WERI-Rb-1 (cell line): ENCODE data around the gene RASEF.

Experiments
- DNase-seq: peaks from one replicate; pipeline ENCODE4 v3.0.0-alpha.2; 2020
- H3K27ac ChIP-seq: fragments of 250-450 bp; sonication (Bioruptor Pico); 2 replicates; pipeline ENCODE4 v1.5.1; 2020; ENCODE audit warnings: mild to moderate bottlenecking, moderate library complexity
- H3K27me3 ChIP-seq: fragments of 250-450 bp; sonication (Bioruptor Pico); 2 replicates; pipeline ENCODE4 v1.5.1; 2021; ENCODE audit warnings: mild to moderate bottlenecking, low read depth, moderate library complexity; ENCODE audit not compliant: insufficient read depth, severe bottlenecking
- H3K36me3 ChIP-seq: fragments of 250-450 bp; sonication (Bioruptor Pico); 2 replicates; pipeline ENCODE4 v1.5.1; 2020; ENCODE audit warnings: mild to moderate bottlenecking, moderate library complexity
- H3K4me3 ChIP-seq: 2 replicates; pipeline ENCODE4 v1.5.1; 2011; ENCODE audit warnings: low read depth, mild to moderate bottlenecking, control low read depth, low read length
- H3K9me3 ChIP-seq: fragments of 250-450 bp; sonication (Bioruptor Pico); 2 replicates; pipeline ENCODE4 v1.5.1; 2021; ENCODE audit warnings: mild to moderate bottlenecking, moderate library complexity; ENCODE audit not compliant: severe bottlenecking
- TF ChIP-seq, protein P1 (sequence below): IDR thresholded peaks from 2 replicates; pipeline ENCODE4 v1.5.1; 2011; ENCODE audit warnings: low read depth, mild to moderate bottlenecking, control low read depth, inconsistent platforms, low read length

Gene RASEF

DNA sequence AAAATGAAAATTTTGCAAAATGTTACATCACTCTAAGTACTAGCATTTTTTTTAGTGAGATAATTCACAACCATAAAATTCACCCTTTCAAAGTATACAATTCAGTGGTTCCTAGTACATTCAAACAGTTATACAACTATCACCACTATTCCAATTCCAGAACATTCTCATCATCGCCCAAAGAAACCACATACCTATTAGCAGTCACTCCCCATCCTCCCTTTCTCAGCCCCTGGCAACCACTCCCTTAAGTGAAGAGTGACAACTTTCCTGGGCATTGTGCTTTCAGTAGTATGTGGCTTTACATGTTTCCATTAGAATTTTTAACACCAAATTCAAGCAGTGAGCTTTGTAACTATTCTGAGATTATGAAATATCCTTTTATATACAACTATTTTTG, 81.4 kb downstream of the RASEF start:
- DNase-seq, result no peak
- Histone ChIP-seq H3K27ac (no peak overlapping the region), H3K9me3 (no peaks in the 10 kb centered on the region), H3K27me3 (no peaks in the 10 kb centered on the region), H3K4me3 (no peak overlapping the region), H3K36me3 (no peaks in the 10 kb centered on the region)
- TF ChIP-seq, protein P1, sequence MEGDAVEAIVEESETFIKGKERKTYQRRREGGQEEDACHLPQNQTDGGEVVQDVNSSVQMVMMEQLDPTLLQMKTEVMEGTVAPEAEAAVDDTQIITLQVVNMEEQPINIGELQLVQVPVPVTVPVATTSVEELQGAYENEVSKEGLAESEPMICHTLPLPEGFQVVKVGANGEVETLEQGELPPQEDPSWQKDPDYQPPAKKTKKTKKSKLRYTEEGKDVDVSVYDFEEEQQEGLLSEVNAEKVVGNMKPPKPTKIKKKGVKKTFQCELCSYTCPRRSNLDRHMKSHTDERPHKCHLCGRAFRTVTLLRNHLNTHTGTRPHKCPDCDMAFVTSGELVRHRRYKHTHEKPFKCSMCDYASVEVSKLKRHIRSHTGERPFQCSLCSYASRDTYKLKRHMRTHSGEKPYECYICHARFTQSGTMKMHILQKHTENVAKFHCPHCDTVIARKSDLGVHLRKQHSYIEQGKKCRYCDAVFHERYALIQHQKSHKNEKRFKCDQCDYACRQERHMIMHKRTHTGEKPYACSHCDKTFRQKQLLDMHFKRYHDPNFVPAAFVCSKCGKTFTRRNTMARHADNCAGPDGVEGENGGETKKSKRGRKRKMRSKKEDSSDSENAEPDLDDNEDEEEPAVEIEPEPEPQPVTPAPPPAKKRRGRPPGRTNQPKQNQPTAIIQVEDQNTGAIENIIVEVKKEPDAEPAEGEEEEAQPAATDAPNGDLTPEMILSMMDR, result no peak

GRCh38 chr9:82975176-82975575, 87.8 kb downstream of the RASEF start:
- DNase-seq, result no peak
- Histone ChIP-seq H3K4me3 (no peak overlapping the region), H3K27me3 (no peaks in the 10 kb centered on the region), H3K9me3 (no peaks in the 10 kb centered on the region), H3K36me3 (no peaks in the 10 kb centered on the region), H3K27ac (no peak overlapping the region)
- TF ChIP-seq, protein P1, result no peak

DNA sequence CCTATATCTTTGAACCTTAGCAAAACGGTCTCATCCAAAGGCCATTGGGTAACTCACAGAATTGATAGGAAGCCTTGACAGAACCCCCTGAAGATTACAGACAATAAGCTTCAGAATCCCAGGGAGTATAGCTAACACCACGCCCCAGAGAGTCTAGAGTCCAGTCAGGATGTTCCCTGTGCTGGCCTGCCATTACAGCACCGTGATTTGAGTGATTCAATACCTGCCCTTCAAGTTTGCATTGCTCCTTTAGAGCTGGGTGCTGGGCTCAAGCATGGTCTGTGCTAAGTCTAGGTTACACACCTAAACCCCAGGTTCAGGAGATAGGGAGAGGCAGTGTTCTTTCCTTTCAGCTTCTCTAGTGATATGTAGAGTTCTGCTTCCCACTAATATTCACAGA, 90.5 kb downstream of the RASEF start:
- no peak overlapping the region for H3K4me3 ChIP-seq
- DNase-seq, result no peak
- no peaks in the 10 kb centered on the region for H3K9me3 ChIP-seq
- no peaks in the 10 kb centered on the region for H3K36me3 ChIP-seq
- H3K27ac ChIP-seq, result no peak overlapping the region
- H3K27me3 ChIP-seq, result no peaks in the 10 kb centered on the region
- TF ChIP-seq, protein P1, result no peak

DNA sequence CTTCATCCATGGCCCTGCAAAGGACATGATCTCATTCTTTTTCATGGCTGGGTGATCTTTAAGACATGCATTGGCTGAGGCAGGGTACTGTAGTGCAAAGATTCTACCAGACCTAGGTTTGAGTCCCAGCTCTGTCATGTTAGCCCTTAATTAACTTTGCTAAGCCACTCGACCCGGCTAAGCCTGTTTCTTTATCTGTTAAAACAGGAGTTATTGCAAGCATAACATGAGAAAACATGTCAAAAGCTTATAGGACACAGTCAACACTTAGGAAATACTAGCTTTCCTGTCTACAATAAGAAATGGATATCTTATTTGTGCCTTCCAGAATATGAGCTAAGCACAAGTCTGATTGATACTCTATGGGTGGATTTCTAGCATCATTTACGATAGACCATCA, 92.6 kb downstream of the RASEF start:
- H3K9me3 ChIP-seq, result no peaks in the 10 kb centered on the region
- peak; percentile 16 for DNase-seq
- H3K27ac ChIP-seq, result no peak overlapping the region
- no peak overlapping the region for H3K4me3 ChIP-seq
- H3K27me3 ChIP-seq, result no peaks in the 10 kb centered on the region
- TF ChIP-seq, protein P1, result no peak
- no peaks in the 10 kb centered on the region for H3K36me3 ChIP-seq

DNA sequence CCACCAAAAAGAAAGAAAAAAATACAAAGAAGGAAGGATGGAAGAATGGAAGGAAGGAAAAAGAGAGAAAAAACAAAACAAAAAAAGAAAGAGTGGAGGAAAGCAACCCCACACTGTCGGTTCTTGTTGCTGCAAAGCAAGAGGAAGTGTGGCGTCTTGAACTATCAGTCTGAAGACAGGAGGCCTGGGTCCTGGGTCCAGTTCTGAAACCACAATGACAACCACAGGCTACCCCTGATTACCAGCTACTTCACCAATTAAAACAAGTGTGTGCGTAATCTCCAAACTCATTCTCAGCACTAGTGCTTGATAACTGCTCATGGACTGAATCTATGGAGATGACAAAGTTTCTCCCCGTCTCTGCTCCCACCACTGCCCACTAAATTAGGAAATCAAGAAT, 93.7 kb downstream of the RASEF start:
- H3K9me3 ChIP-seq, result no peaks in the 10 kb centered on the region
- H3K27me3 ChIP-seq, result no peaks in the 10 kb centered on the region
- H3K27ac ChIP-seq, result no peak overlapping the region
- no peak for DNase-seq
- no peak overlapping the region for H3K4me3 ChIP-seq
- TF ChIP-seq, protein P1, result no peak
- no peaks in the 10 kb centered on the region for H3K36me3 ChIP-seq

- no peak for DNase-seq
- TF ChIP-seq, protein P1, result no peak
- Histone ChIP-seq H3K4me3 (no peak overlapping the region), H3K27me3 (no peaks in the 10 kb centered on the region), H3K36me3 (no peaks in the 10 kb centered on the region), H3K27ac (no peak overlapping the region), H3K9me3 (no peaks in the 10 kb centered on the region)
Observed at GRCh38 chr9:82968816-82969215, 94.1 kb downstream of the RASEF start.
